GM12878 (cell line): ENCODE measurements around the gene SENP8. TPM values are rescaled to one million over a fixed set of nuclear protein-coding genes. Genes with fewer than 3 reads are reported as not detected.

ENCODE experiments used
- CUX1 ChIP-seq: IDR thresholded peaks from 2 replicates; pipeline ENCODE4 v1.6.1; 2012; ENCODE audit warnings: improper control_type of control experiment, low read depth, low read length; ENCODE audit not compliant: insufficient replicate concordance
- FOXK2 ChIP-seq: fragments of 450-650 bp; IDR thresholded peaks from 2 replicates; pipeline ENCODE4 v1.6.1; 2017; ENCODE audit warnings: mild to moderate bottlenecking, moderate library complexity
- PML ChIP-seq: IDR thresholded peaks from 2 replicates; pipeline ENCODE4 v1.6.1; 2012; ENCODE audit warnings: low read length, inconsistent platforms
- POLR2AphosphoS5 ChIP-seq: IDR thresholded peaks from 2 replicates; pipeline ENCODE4 v1.6.1; 2011; ENCODE audit warnings: mild to moderate bottlenecking, low read length, inconsistent platforms
- POU2F2 ChIP-seq: IDR thresholded peaks from 3 replicates; pipeline ENCODE4 v1.6.1; 2011; ENCODE audit warnings: low read depth, mild to moderate bottlenecking, low read length, borderline replicate concordance
- RBBP5 ChIP-seq: fragments of 200-600 bp; sonication (generic); conservative IDR thresholded peaks from 2 replicates; pipeline ENCODE4 v1.6.1; 2016
- SIN3A ChIP-seq: IDR thresholded peaks from 2 replicates; pipeline ENCODE4 v1.6.1; 2012; ENCODE audit warnings: low read depth, low read length, improper control_type of control experiment
- SKIL ChIP-seq: fragments of 450-650 bp; IDR thresholded peaks from 2 replicates; pipeline ENCODE4 v1.6.1; 2017; ENCODE audit warnings: mild to moderate bottlenecking, low read depth, inconsistent platforms; ENCODE audit not compliant: poor library complexity, severe bottlenecking
- SMARCA5 ChIP-seq: fragments of 450-650 bp; IDR thresholded peaks from 2 replicates; pipeline ENCODE4 v1.6.1; 2017; ENCODE audit warnings: mild to moderate bottlenecking
- YY1 ChIP-seq: IDR thresholded peaks from 2 replicates; pipeline ENCODE4 v1.6.1; 2011; ENCODE audit warnings: low read depth, mild to moderate bottlenecking, low read length
- polyA plus RNA-seq, 11 experiments: library from polyadenylated mRNA; depleted of rRNA in 4 of 11; unstranded in 6 of 11; stranded (reverse) in 5 of 11; fragments of >200 nt; fragmentation: Nextera tagmentation in 4 of 11; fragmentation: Illumina TruSeq in 1 of 11; extraction: Ambion mirVana in 4 of 11; extraction: Trizol in 1 of 11; gene quantifications; 1 replicate in 1 of 11; 2 replicates in 10 of 11; pipeline versions ENCODE4 v1.2.1 to v1.2.3, GENCODE V29; 2011 to 2016; ENCODE audit warnings: inconsistent platforms in 2 of 11, missing spikeins in 2 of 11, low read depth in 1 of 11
- total RNA-seq, 4 experiments: library from RNA; depleted of rRNA in 3 of 4; stranded (reverse); fragments of >200 nt in 3 of 4; fragmentation: Illumina TruSeq in 1 of 4; extraction: Trizol in 1 of 4; gene quantifications; 2 replicates each; pipeline versions ENCODE4 v1.2.1 to v1.2.3, GENCODE V29; 2013 to 2021

The SENP8 gene
- total and polyA plus RNA-seq, 10 of the 15 experiments (the other 5 are each of a cell fraction or from before 2014, with no cell fraction given): 0.87 to 5.6 (median 2.2) TPM

DNA sequence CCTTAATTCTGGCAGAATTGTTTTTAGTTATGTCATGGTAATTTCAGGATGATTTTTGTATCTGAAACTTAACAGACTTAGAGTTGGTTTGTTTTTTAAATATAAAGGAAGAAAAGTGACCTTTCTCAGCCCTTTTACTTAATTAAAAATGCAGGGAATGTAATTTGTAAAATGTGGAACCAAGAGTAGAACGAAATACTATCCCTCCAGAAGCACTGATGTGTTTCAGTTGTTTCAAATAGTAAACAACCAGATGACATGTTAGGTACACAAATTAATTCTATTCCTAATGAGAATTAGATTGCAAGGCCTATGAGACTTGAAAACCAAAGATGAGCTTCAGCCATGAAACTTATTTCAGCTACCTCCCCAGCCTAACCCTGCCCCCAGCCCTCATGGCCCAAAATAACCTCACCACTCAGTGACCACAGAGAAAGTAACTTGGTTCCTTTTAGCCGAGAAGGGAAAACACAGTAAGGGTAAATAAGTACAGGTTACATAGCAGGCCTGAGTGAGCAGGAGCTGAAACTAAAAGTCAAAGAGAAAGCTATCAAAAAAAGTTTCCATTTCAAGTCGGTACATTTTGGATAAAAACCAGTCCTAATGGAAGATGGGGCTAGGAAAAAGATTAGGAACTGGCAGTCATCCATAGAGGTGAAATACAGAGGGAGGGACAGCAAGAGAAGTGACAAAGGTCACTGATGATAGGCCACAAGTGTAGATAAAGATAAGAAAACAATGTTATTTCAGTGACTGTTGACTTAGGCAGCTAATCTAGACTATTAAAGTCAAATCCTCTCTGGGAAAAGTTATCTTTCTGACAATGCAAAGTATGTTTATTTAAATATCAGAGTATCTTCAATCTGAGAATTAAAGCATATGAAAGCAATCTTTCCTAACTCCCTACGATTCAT, 23.2 kb downstream of the SENP8 start (continued):
- TF ChIP-seq CUX1 (no peak), PML (peak; percentile 56; the same call in 1 of the 2 replicates), POLR2AphosphoS5 (no peak), YY1 (peak; percentile 81), SIN3A (no peak), FOXK2 (no peak), SKIL (peak; percentile 90), SMARCA5 (no peak; the same call in 1 of the 2 replicates), RBBP5 (no peak), POU2F2 (peak; percentile 84; the same call in 2 of the 3 replicates)
